HG03565 (cell line): ENCODE results near the gene PTBP1.

ENCODE experiments used
- ATAC-seq: cut with Tn5 transposase; IDR thresholded peaks from one replicate; pipeline ENCODE4 v1.9.1; 2021; ENCODE audit warnings: mild to moderate bottlenecking, moderate library complexity; ENCODE audit not compliant: unreplicated experiment

Gene PTBP1

GRCh38 chr19:795691-796581, 1.3 kb upstream of the PTBP1 start:
- no peak for ATAC-seq

GRCh38 chr19:797528-798414, 519 bp downstream of the PTBP1 start:
- ATAC-seq = peak; percentile 29

- no peak for ATAC-seq
Observed at GRCh38 chr19:798415-799075, 1.3 kb downstream of the PTBP1 start.

GRCh38 chr19:799076-799881, 2.0 kb downstream of the PTBP1 start:
- ATAC-seq = no peak

- ATAC-seq = no peak
Observed at GRCh38 chr19:800360-801029, 3.2 kb downstream of the PTBP1 start.

GRCh38 chr19:801030-801860, 4.0 kb downstream of the PTBP1 start:
- no peak for ATAC-seq

- no peak for ATAC-seq
Observed at GRCh38 chr19:801861-802497, 4.7 kb downstream of the PTBP1 start.

- ATAC-seq = no peak
Observed at GRCh38 chr19:802498-803098, 5.3 kb downstream of the PTBP1 start.

- no peak for ATAC-seq
Observed at GRCh38 chr19:803099-803561, 5.9 kb downstream of the PTBP1 start.

- ATAC-seq = no peak
Observed at GRCh38 chr19:803686-804418, 6.6 kb downstream of the PTBP1 start.

GRCh38 chr19:804419-805165, 7.3 kb downstream of the PTBP1 start:
- ATAC-seq = no peak

- ATAC-seq = no peak
Observed at GRCh38 chr19:805166-805551, 7.9 kb downstream of the PTBP1 start.

GRCh38 chr19:805600-806550, 8.6 kb downstream of the PTBP1 start:
- ATAC-seq = no peak

- no peak for ATAC-seq
Observed at GRCh38 chr19:806815-807421, 9.7 kb downstream of the PTBP1 start.
